Stomach (tissue), 4 donors: ENCODE measurements around the gene GMEB2.
"Not testable (repeated sequence)": the region's sequence is repeated elsewhere in the genome, so short reads cannot be mapped to it uniquely, and the experiment has no call there.

Experiments used
- EP300 ChIP-seq: sonication (generic); formaldehyde crosslinking; IDR thresholded peaks from one replicate; pipeline ENCODE4 v1.6.1; 2017; ENCODE audit warnings: antibody characterized with exemption
- POLR2A ChIP-seq, 4 donors: fragments of 450-650 bp; IDR thresholded peaks; one replicate each; pipeline ENCODE4 v1.6.1; 2016; ENCODE audit warnings: antibody characterized with exemption in 4 of 4, control low read depth in 2 of 4, mild to moderate bottlenecking in 1 of 4, moderate library complexity in 1 of 4
- TF ChIP-seq, protein P1 (sequence below), 7 experiments: fragments of 450-650 bp in 4 of 7; fragments of 200-600 bp in 3 of 7; sonication (generic) in 3 of 7; IDR thresholded peaks; one replicate each; pipeline ENCODE4 v1.5.1; 2016 to 2019; ENCODE audit warnings: antibody characterized with exemption in 7 of 7, control low read depth in 2 of 7, mild to moderate bottlenecking in 1 of 7

DNA sequence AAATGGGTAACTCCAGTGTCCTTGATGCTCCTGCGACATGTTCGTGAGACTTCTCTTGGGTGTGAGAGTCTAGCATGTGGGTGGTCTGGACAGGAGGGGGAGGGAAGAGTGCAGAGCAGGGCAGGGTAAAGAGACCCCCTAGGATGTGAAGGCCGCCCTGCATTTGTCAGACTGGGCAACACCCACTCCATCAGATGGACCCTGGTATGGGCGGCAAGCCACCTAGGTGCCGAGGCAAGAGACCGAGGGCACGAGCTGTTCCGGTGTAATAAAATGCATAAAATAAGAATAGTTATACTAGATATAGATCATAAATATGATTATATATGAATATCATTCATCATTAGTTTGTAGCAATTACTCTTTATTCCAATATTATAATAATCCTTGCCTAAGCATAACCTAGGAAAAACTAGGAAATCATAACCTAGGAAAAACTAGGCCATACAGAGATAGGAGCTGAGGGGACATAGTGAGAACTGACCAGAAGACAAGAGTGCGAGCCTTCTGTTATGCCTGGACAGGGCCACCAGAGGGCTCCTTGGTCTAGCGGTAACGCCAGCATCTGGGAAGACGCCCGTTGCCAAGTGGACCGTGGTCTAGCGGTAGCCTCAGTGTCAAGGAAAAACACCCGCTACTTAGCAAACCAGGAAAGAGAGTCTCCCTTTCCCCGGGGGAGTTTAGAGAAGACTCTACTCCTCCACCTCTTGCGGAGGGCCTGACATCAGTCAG, 12.9 kb downstream of the GMEB2 start:
- TF ChIP-seq, protein P1, sequence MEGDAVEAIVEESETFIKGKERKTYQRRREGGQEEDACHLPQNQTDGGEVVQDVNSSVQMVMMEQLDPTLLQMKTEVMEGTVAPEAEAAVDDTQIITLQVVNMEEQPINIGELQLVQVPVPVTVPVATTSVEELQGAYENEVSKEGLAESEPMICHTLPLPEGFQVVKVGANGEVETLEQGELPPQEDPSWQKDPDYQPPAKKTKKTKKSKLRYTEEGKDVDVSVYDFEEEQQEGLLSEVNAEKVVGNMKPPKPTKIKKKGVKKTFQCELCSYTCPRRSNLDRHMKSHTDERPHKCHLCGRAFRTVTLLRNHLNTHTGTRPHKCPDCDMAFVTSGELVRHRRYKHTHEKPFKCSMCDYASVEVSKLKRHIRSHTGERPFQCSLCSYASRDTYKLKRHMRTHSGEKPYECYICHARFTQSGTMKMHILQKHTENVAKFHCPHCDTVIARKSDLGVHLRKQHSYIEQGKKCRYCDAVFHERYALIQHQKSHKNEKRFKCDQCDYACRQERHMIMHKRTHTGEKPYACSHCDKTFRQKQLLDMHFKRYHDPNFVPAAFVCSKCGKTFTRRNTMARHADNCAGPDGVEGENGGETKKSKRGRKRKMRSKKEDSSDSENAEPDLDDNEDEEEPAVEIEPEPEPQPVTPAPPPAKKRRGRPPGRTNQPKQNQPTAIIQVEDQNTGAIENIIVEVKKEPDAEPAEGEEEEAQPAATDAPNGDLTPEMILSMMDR (IDR thresholded peaks at IDR 0.05) = peak in 3 of 7 experiments; percentile 13 to 27 (median 18)
- TF ChIP-seq POLR2A (IDR thresholded peaks at IDR 0.05); EP300: not testable (repeated sequence)
